Activated T-helper 9 cell treated with anti-CD3 and anti-CD28 coated beads, Interleukin-2, amount 50 U/mL, for 16 hours (primary cell): ENCODE measurements around the gene CDH1.
A peak's percentile ranks its signal among the peaks of the same experiment; 100 is the strongest.
"Not testable (repeated sequence)": the region's sequence is repeated elsewhere in the genome, so short reads cannot be mapped to it uniquely, and the experiment has no call there.

Experiments used
- DNase-seq: peaks from one replicate; pipeline ENCODE4 v3.0.0-alpha.2; 2020; ENCODE audit warnings: low read depth

The CDH1 gene

GRCh38 chr16:68790944-68791343 lies 53.9 kb downstream of the CDH1 start:
- DNase-seq: no peak

GRCh38 chr16:68792465-68793324 lies 55.6 kb downstream of the CDH1 start:
- DNase-seq: no peak

- no peak for DNase-seq
Measured at GRCh38 chr16:68793401-68793857, 56.3 kb downstream of the CDH1 start.

GRCh38 chr16:68798398-68798797 lies 61.3 kb downstream of the CDH1 start:
- no peak for DNase-seq

- peak; percentile 14 for DNase-seq
Measured at GRCh38 chr16:68800257-68800875, 63.3 kb downstream of the CDH1 start.

DNA sequence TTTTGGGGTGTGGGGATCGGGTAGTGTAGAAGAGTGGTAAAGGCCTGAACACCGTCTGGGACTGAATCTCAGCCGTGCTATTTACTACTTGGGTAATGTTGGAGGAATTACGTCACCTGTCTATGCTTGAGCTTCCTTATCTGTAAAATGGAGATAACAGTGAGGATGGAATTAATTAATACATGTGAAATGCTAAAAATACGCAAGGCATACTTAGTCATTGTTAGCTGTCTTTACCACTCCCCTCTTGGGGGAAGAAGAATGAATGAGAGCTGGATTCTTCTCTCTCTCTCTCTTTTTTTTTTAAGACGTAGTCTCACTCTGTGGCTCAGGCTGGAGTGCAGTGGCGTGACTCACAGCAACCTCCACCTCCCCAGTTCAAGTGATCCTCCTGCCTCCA lies 65.1 kb downstream of the CDH1 start:
- no peak for DNase-seq

GRCh38 chr16:68806422-68806821 lies 69.3 kb downstream of the CDH1 start:
- DNase-seq: no peak

DNA sequence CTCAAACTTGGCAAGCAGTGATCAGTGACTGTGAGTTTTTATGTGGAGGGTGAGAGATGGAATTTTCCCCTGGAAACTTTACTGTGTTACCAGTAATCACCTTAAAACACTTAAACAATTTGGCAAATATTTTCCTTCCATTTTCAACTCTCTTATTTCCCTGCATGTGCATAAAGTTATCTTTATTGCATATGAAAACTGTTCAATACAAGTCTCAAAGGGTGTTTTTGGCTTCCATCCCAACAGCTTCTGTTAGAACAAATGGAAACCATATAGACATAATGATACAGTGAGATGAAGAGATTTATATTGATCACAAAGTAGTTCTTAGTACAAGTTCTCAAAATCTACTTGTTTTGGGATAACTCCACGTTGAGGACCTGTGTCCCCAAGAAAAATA lies 69.9 kb downstream of the CDH1 start:
- no peak for DNase-seq

DNA sequence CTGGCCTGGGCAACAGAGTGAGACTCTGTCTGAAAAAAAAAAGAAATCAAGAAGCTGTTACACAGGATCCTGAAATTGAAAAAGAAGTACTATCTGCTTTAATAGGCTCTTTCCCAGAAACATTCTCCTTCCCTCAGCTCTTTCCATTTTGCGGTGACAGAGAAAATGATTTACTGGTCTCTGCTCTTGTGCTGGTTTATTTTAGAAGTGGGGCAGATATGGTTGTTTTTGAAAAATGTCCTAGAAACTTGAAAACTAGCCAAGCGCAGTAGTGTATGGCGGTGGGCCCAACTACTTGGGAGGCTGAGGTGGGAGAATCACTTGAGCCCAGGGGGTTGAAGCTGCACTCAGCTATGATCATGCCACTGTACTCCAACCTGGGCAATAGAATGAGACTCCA lies 77.4 kb downstream of the CDH1 start:
- DNase-seq: no peak

DNA sequence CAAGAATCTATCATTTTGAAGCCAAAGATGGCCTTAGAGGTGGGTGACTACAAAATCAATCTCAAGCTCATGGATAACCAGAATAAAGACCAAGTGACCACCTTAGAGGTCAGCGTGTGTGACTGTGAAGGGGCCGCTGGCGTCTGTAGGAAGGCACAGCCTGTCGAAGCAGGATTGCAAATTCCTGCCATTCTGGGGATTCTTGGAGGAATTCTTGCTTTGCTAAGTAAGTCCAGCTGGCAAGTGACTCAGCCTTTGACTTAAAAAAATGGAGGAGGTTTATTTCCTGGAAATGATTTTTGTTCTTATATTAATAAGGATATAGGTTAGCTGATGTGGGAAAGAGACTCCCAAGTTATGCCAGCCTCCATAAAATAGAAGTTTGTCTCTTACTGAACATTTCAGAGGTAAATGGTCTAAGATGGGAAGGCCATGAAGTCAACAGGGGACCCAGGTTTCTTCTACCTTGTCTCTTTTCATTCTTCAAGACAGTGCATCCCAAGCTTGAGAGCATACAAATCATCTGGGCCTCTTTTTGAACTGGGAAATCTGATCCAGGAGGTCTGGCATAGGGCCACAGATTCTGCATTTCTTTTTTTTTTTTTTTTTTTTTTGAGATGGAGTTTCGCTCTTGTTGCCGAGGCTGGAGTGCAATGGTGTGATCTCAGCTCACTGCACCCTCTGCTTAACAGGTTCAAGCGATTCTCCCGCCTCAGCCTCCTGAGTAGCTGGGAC lies 86.5 kb downstream of the CDH1 start:
- DNase-seq: no peak

DNA sequence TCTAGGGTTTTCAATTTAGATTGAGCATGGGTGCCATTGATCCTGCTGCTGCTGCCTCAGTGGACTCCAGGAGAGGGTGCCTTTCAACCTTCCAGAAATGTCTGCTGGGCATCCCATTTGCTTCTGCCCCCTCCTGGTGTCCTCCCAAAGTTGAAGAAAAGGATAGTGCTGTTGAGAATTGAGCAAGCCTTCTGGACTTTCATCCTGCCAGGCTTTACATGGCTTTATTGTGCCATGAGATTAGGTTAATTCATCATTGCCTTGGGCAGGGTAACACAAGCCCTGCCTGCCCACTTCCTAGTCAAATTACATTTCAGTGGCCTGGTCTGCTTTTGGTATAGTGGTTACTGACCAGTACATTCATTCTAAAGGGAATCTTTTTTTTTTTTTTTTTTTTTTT lies 88.3 kb downstream of the CDH1 start:
- DNase-seq: no peak

DNA sequence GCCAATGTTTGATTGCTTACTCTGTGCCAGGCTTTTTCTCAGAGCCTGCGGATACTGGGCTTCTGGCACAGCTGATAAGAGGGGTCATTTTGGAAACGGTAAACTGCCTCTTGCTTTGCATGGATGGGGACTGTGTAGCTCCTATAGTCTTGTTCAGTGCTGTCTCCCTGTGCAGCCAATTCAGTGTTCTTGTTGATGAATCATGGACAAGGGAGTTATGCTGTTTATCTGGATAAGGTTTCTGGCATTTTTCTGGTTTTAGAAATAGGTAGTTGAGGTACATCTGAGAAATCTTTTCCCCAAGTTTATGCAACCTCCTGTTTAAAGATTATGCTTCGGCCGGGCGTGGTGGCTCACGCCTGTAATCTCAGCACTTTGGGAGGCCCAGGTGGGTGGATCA lies 89.6 kb downstream of the CDH1 start:
- DNase-seq: no peak

DNA sequence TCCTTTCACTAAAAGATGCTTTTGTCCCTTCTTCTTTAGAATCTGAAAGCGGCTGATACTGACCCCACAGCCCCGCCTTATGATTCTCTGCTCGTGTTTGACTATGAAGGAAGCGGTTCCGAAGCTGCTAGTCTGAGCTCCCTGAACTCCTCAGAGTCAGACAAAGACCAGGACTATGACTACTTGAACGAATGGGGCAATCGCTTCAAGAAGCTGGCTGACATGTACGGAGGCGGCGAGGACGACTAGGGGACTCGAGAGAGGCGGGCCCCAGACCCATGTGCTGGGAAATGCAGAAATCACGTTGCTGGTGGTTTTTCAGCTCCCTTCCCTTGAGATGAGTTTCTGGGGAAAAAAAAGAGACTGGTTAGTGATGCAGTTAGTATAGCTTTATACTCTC lies 96.2 kb downstream of the CDH1 start:
- DNase-seq: no peak

GRCh38 chr16:68834550-68834949 lies 97.5 kb downstream of the CDH1 start:
- no peak for DNase-seq

GRCh38 chr16:68835970-68836369 lies 98.9 kb downstream of the CDH1 start:
- DNase-seq: no peak

GRCh38 chr16:68839831-68840230 lies 102.7 kb downstream of the CDH1 start:
- DNase-seq: no peak

DNA sequence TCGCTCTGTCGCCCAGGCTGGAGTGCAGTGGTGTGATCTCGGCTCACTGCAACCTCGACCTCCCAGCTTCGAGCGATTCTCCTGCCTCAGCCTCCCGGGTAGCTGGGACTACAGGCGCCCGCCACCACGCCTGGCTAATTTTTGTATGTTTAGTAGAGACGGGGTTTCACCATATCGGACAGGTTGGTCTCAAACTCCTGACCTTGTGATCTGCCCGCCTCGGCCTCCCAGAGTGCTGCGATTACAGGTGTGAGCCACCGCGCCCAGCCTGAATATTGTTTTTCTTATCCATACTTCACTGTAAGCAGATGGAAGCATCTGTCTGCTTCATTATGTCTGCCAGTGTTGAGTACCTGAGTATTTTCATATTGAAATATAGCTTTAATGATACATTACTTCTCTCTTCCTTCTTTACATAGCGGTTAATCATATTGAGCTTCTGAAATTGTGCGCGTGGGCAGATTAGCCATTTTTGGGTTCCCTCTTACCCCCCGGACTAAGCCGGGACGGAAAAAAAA lies 105.9 kb downstream of the CDH1 start:
- not testable (repeated sequence) for DNase-seq

DNA sequence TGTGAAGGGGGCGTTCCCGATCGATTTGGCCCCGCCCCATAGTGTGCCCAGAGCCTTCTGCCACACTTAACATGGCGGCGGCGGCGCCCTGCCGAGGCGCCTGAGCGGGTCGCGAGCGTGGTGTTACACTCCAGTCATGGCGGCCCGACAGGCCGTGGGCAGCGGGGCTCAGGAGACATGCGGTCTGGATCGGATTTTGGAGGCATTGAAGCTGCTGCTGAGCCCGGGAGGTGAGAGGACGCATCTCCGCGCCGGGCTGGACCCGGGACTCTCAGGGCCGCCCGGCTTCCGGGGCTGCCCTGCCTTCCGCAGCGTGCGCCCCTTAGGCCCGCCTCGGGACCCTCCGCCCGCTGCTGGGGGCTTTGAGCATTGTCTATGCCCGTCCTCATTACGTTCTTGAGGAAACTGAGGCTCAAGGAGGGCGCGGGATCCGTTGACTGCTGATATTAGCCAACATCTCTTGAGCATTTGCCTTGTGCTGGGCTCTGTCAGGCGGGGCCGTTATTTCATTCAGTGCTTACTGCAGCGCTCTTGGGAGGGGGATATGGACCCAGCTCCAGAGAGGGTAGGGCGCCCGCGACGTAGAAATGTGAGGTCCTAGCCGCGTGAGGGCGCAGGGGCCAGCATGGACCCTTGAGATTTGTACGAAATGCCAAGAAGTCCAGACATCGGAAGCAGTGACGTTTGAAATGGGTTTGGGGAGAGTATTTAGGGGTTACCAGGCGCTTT lies 106.6 kb downstream of the CDH1 start, which contains the start of gene TANGO6:
Gene TANGO6 (plus strand): TSS at position 50 of the 729 bp plus-strand sequence. CDS start 87 bp downstream, at position 137.
- DNase-seq: peak; percentile 89

GRCh38 chr16:68844211-68844564 lies 107.1 kb downstream of the CDH1 start:
- DNase-seq: no peak

DNA sequence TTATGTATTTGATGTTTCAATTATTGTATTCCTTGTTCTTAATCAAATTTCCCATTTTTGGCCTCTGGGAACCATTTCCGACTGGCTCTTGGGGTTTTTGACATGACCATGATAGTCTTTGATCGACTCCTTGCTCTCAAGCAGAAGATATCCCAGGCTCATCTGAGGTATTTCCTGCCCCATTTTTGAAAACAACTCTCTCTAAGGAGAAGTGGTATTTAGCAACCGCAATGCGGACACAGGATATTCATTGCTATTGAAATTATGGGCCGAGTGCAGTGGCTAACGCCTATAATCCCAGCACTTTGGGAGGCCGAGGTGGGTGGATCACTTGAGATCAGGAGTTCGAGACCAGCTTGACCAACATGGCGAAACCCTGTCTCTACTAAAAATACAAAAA lies 111.7 kb downstream of the CDH1 start:
- DNase-seq: no peak

DNA sequence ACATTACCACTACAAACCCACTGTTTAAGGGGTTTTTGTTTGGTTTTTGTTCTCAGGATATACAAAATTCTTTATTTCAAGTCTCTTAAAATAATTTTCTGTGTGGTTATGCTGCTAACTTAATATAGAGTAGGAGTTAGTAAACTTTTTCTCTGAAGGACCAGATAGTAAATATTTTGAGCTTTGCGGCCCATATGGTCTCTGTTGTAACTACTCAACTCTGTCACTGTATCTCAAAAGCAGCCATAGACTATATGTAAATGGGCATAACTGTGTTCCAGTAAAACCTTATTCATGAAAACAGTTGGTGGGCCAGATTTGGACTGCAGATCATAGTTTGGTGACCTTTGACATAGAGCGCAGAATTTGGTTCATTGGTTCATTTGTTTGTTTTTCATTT lies 113.4 kb downstream of the CDH1 start:
- DNase-seq: no peak

DNA sequence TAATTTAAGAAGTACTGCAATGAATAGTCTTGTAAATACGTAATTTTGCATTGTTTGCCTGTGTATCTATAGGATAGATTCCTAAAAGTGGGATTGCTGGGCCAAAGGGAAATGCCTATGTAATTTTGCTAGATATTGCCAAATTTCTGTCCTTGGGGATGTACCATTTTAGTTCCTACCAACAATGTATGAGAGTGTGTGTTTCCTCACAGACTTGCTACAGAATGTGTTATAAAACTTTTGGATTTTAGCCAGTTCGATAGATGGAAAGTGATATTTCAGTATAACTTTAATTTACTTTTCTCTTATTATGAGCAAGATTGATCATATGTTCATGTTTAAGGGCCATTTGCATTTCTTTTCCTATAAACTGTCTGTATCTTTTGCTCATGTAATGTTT lies 114.5 kb downstream of the CDH1 start:
- DNase-seq: no peak
